HepG2 (cell line): Measurements from ENCODE around the gene CD276. TPM values are rescaled to one million over a fixed set of nuclear protein-coding genes. Genes with fewer than 3 reads are reported as not detected.

ENCODE experiments used
- ATAC-seq: fragments of 200-7000 bp; cut with Tn5 transposase; 3 replicates; pipeline ENCODE4 v1.9.1; 2020; ENCODE audit warnings: mild to moderate bottlenecking, moderate library complexity
- BruUV-seq: library from RNA; stranded (reverse); fragments of 400-500 nt; replicated peaks from 2 replicates; lab custom pipeline; 2021; lab: Mats Ljungman, UMichigan
- CTCF ChIA-PET: fragments of 300-600 bp; formaldehyde crosslinking; extraction: SDS; loops from one replicate; lab custom pipeline; 2021; ENCODE audit warnings: low total read pairs, inconsistent platforms, low intra/inter-chr PET ratio; lab: Yijun Ruan, JAX
- POLR2A ChIA-PET: fragments of 350-600 bp; sonication (Branson Sonifier 250); formaldehyde crosslinking; loops from one replicate; lab custom pipeline; 2020; ENCODE audit warnings: antibody characterized with exemption, inconsistent platforms; lab: Yijun Ruan, JAX
- DNase-seq: peaks from one replicate; pipeline ENCODE4 v3.0.0-alpha.2; 2015; ENCODE audit warnings: low spot score
- FAIRE-seq: peaks from 3 replicates; lab custom pipeline; 2011; peaks lifted over from hg19 to GRCh38; lab: Jason Lieb, UNC
- H2AFZ ChIP-seq: one replicate; pipeline ENCODE4 v1.6.1; 2011; ENCODE audit warnings: low read length, inconsistent platforms
- H3K27ac ChIP-seq: fragments of 300-600 bp; 3 replicates; pipeline ENCODE4 v1.8.0; 2011; ENCODE audit warnings: mixed run types, mild to moderate bottlenecking, mixed read lengths, low read length, inconsistent platforms; ENCODE audit not compliant: insufficient read depth; ENCODE audit errors: extremely low read length
- H3K27me3 ChIP-seq, 2 experiments: fragments of 200-600 bp in 1 of 2; 2 replicates in 1 of 2; 3 replicates in 1 of 2; pipeline versions ENCODE4 v1.6.0 to v1.8.0; 2011; ENCODE audit warnings: low read length in 2 of 2, mild to moderate bottlenecking in 2 of 2, moderate library complexity in 2 of 2, inconsistent platforms in 1 of 2; ENCODE audit not compliant: insufficient read depth in 2 of 2, control insufficient read depth in 1 of 2
- H3K36me3 ChIP-seq, 2 experiments: fragments of 200-600 bp in 1 of 2; replicated peaks in 1 of 2; 2 replicates in 1 of 2; 3 replicates in 1 of 2; pipeline versions ENCODE4 v1.5.1 to v1.8.0; 2011; ENCODE audit warnings: low read length in 2 of 2, inconsistent platforms in 1 of 2; ENCODE audit not compliant: insufficient read depth in 2 of 2, control insufficient read depth in 1 of 2
- H3K4me1 ChIP-seq: 2 replicates; pipeline ENCODE4 v1.5.1; 2012; ENCODE audit warnings: low read length, inconsistent platforms; ENCODE audit not compliant: insufficient read depth
- H3K4me2 ChIP-seq: 2 replicates; pipeline ENCODE4 v1.6.0; 2011; ENCODE audit warnings: low read depth, low read length, inconsistent platforms
- H3K4me3 ChIP-seq, 3 experiments: fragments of 200-600 bp in 1 of 3; sonication (generic), shearing (Covaris generic) in 1 of 3; replicated peaks in 1 of 3; 2 replicates each; pipeline ENCODE4 v1.5.1; 2011 to 2016; ENCODE audit warnings: low read length in 3 of 3, inconsistent platforms in 2 of 3, low read depth in 2 of 3, mild to moderate bottlenecking in 2 of 3, control low read depth in 1 of 3, mixed read lengths in 1 of 3; ENCODE audit not compliant: insufficient read depth in 1 of 3
- H3K79me2 ChIP-seq: one replicate; pipeline ENCODE4 v1.6.1; 2011; ENCODE audit warnings: low read length, inconsistent platforms; ENCODE audit not compliant: insufficient read depth
- H3K9ac ChIP-seq: 2 replicates; pipeline ENCODE4 v1.6.0; 2011; ENCODE audit warnings: mild to moderate bottlenecking, low read depth, low read length, inconsistent platforms; ENCODE audit not compliant: insufficient read depth
- H3K9me3 ChIP-seq: 2 replicates; pipeline ENCODE4 v1.5.1; 2012; ENCODE audit warnings: mild to moderate bottlenecking, low read length
- H4K20me1 ChIP-seq: 2 replicates; pipeline ENCODE4 v1.6.0; 2011; ENCODE audit warnings: inconsistent platforms, mild to moderate bottlenecking, low read length, moderate library complexity; ENCODE audit not compliant: insufficient read depth
- HMGA1 ChIP-seq: sonication (generic); formaldehyde crosslinking; conservative IDR thresholded peaks from 2 replicates; pipeline ENCODE4 v1.4.0; 2020; ENCODE audit warnings: missing genetic modification reagents
- NCOA5 ChIP-seq: sonication (generic); formaldehyde crosslinking; IDR thresholded peaks from 2 replicates; pipeline ENCODE4 v1.4.0; 2020; ENCODE audit warnings: missing genetic modification reagents
- ZNF232 ChIP-seq: sonication (generic); formaldehyde crosslinking; IDR thresholded peaks from 2 replicates; pipeline ENCODE4 v1.4.0; 2020; ENCODE audit warnings: missing genetic modification reagents, borderline replicate concordance
- ZNF567 ChIP-seq: sonication (generic); formaldehyde crosslinking; IDR thresholded peaks from 2 replicates; pipeline ENCODE4 v1.8.1; 2023; ENCODE audit warnings: mild to moderate bottlenecking, missing genetic modification reagents, borderline replicate concordance
- ZNF747 ChIP-seq: sonication (generic); formaldehyde crosslinking; IDR thresholded peaks from 2 replicates; pipeline ENCODE4 v1.8.1; 2023; ENCODE audit warnings: missing genetic modification reagents, mild to moderate bottlenecking, borderline replicate concordance
- ZSCAN9 ChIP-seq: IDR thresholded peaks from 2 replicates; pipeline ENCODE4 v1.6.1; 2016; ENCODE audit warnings: borderline replicate concordance
- WGBS: methylation state at CpG from one replicate; pipeline ENCODE4 v1.1.6; 2017; ENCODE audit warnings: low lambda C conversion rate; 5-methylcytosine and 5-hydroxymethylcytosine counted together
- in situ Hi-C: cut with HindIII; loops from 2 replicates; pipeline ENCODE4 v1.10.0; 2017; ENCODE audit warnings: low pct_unique_long_range_greater_than_20kb; ENCODE audit not compliant: extremely low pct_ligation_motif_present
- intact Hi-C: fragments of 100-400 bp; cut with micrococcal nuclease; formaldehyde crosslinking; loops from one replicate; pipeline ENCODE4 v1.10.0; 2022; ENCODE audit not compliant: unreplicated experiment
- polyA plus RNA-seq, 8 experiments: library from polyadenylated mRNA; depleted of rRNA in 3 of 8; stranded (reverse) in 7 of 8; unstranded in 1 of 8; fragments of >200 nt; fragmentation: Illumina TruSeq in 4 of 8; extraction: Trizol in 4 of 8; gene quantifications; 2 replicates each; pipeline versions ENCODE4 v1.2.1 to v1.2.3, GENCODE V29; 2011 to 2016; ENCODE audit warnings: low read depth in 4 of 8, missing spikeins in 1 of 8, mixed read lengths in 1 of 8; ENCODE audit not compliant: insufficient read depth in 1 of 8
- total RNA-seq, 5 experiments: library from RNA; depleted of rRNA; stranded (reverse); fragments of >200 nt; fragmentation: Illumina TruSeq; extraction: Trizol; gene quantifications; 2 replicates each; pipeline ENCODE4 v1.2.3, GENCODE V29; 2016; ENCODE audit warnings: low read depth in 1 of 5
- TF ChIP-seq, protein P1 (sequence below): IDR thresholded peaks from 2 replicates; pipeline ENCODE4 v1.6.1; 2018; ENCODE audit warnings: missing genetic modification reagents
- TF ChIP-seq, protein P2 (sequence below): sonication (generic); formaldehyde crosslinking; conservative IDR thresholded peaks from 2 replicates; pipeline ENCODE4 v1.8.0; 2022; ENCODE audit warnings: mild to moderate bottlenecking, moderate library complexity, missing genetic modification reagents

The CD276 gene
- total and polyA plus RNA-seq, 2 of the 13 experiments (the other 11 are each of a cell fraction or from before 2014, with no cell fraction given): 24.6 to 55.2 TPM

DNA sequence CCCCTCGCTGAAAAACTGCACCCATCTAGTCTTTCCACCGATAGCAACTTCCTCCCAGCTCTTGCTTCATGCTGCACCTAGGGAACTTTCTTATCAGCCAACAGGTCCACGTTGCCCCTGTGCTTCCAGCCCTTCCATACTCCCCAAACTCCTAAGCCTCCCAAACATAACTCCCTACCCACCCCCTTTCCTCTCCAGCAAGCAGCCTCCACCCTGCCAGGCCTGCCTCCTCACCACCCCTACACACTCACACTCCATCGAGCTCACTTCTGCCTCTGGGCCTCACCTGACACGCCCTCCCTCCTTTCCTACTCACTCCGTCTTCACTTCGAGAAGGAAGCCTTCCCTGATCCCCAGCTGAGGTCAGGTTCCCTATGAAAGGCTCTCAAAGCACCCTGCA is 60.9 kb downstream of the CD276 start:
- FAIRE-seq: no peak
- H3K27ac ChIP-seq: no peak overlapping the region

More for the DNA sequence above, 60.9 kb downstream of the CD276 start:
- no peak overlapping the region for H3K4me3 ChIP-seq
- TF ChIP-seq ZNF747 (CRISPR knock-in tag): no peak
- no peak for TF ChIP-seq ZSCAN9 (CRISPR knock-in tag)
- no peak for TF ChIP-seq ZNF232 (CRISPR knock-in tag)
- TF ChIP-seq, protein P1, sequence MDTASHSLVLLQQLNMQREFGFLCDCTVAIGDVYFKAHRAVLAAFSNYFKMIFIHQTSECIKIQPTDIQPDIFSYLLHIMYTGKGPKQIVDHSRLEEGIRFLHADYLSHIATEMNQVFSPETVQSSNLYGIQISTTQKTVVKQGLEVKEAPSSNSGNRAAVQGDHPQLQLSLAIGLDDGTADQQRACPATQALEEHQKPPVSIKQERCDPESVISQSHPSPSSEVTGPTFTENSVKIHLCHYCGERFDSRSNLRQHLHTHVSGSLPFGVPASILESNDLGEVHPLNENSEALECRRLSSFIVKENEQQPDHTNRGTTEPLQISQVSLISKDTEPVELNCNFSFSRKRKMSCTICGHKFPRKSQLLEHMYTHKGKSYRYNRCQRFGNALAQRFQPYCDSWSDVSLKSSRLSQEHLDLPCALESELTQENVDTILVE (CRISPR knock-in tag): no peak
- no peak for TF ChIP-seq NCOA5 (CRISPR knock-in tag)
- TF ChIP-seq ZNF567 (CRISPR knock-in tag): no peak
- no peak for TF ChIP-seq HMGA1 (CRISPR knock-in tag)
- TF ChIP-seq, protein P2, sequence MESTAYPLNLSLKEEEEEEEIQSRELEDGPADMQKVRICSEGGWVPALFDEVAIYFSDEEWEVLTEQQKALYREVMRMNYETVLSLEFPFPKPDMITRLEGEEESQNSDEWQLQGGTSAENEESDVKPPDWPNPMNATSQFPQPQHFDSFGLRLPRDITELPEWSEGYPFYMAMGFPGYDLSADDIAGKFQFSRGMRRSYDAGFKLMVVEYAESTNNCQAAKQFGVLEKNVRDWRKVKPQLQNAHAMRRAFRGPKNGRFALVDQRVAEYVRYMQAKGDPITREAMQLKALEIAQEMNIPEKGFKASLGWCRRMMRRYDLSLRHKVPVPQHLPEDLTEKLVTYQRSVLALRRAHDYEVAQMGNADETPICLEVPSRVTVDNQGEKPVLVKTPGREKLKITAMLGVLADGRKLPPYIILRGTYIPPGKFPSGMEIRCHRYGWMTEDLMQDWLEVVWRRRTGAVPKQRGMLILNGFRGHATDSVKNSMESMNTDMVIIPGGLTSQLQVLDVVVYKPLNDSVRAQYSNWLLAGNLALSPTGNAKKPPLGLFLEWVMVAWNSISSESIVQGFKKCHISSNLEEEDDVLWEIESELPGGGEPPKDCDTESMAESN: no peak
- no peak overlapping the region for H3K9ac ChIP-seq
- ChIA-PET CTCF (no interaction called here), POLR2A (no interaction called here)
- no peak overlapping the region for H2AFZ ChIP-seq
- peaks cover 2 to 18% of the 10 kb centered on the region in 2 experiments; a peak in 1 of 5 replicates for H3K27me3 ChIP-seq
- no peak for ATAC-seq
- WGBS: 16% methylated on average over 7 of the region's 7 CpGs
- H3K4me1 ChIP-seq: peaks cover 8% of the 10 kb centered on the region; the same call in 1 of the 2 replicates
- no peak for DNase-seq
- H3K4me2 ChIP-seq: no peak overlapping the region
- BruUV-seq: no TSS peak
- no peaks in the 10 kb centered on the region for H3K36me3 ChIP-seq
- no peaks in the 10 kb centered on the region for H3K79me2 ChIP-seq
- intact Hi-C loops: no loop called here
- no peaks in the 10 kb centered on the region for H3K9me3 ChIP-seq
- H4K20me1 ChIP-seq: peaks cover 3% of the 10 kb centered on the region; the same call in 1 of the 2 replicates
- in situ Hi-C loops: no loop called here
